CD4-positive, CD25-positive, alpha-beta regulatory T cell (primary cell): ENCODE results near the gene KCND3. TPM values are rescaled to one million over a fixed set of nuclear protein-coding genes. Genes with fewer than 3 reads are reported as not detected.

ENCODE experiments used
- ATAC-seq, 2 donors: fragments of 150-1000 bp; cut with Tn5 transposase; one replicate each; pipeline ENCODE4 v1.10.0; 2021; ENCODE audit warnings: low read depth in 2 of 2, moderate number of reproducible peaks in 2 of 2, moderate library complexity in 1 of 2
- DNase-seq, 3 donors: peaks; one replicate each; pipeline versions ENCODE4 v3.0.0 to v3.0.0-alpha.2; 2012 to 2022; ENCODE audit warnings: mixed read lengths in 1 of 3
- H3K27ac ChIP-seq: one replicate; pipeline ENCODE4 v1.7.0; 2013; ENCODE audit warnings: mild to moderate bottlenecking, low read length; ENCODE audit not compliant: insufficient read depth, poor library complexity, severe bottlenecking
- H3K27me3 ChIP-seq: one replicate; pipeline ENCODE4 v1.7.0; 2013; ENCODE audit warnings: low read length; ENCODE audit not compliant: control insufficient read depth, insufficient read depth
- H3K36me3 ChIP-seq: one replicate; pipeline ENCODE4 v1.7.0; 2013; ENCODE audit warnings: mild to moderate bottlenecking, low read length, moderate library complexity; ENCODE audit not compliant: control insufficient read depth, insufficient read depth
- H3K4me1 ChIP-seq: 2 replicates; pipeline ENCODE4 v1.7.0; 2013; ENCODE audit warnings: mild to moderate bottlenecking, low read length; ENCODE audit not compliant: insufficient read depth, control insufficient read depth, poor library complexity, severe bottlenecking
- H3K4me3 ChIP-seq: one replicate; pipeline ENCODE4 v1.7.0; 2013; ENCODE audit warnings: low read depth, mild to moderate bottlenecking, low read length, moderate library complexity
- H3K9me3 ChIP-seq, 2 experiments: 1 replicate in 1 of 2; 2 replicates in 1 of 2; pipeline ENCODE4 v1.7.0; 2013; ENCODE audit warnings: low read length in 2 of 2, mild to moderate bottlenecking in 1 of 2, moderate library complexity in 1 of 2; ENCODE audit not compliant: control insufficient read depth in 2 of 2
- H3K27ac Mint-ChIP-seq, 3 donors: one replicate each; pipeline ENCODE4 v1.8.0; 2020 to 2022; ENCODE audit warnings: mild to moderate bottlenecking in 3 of 3, mixed read lengths in 3 of 3, moderate library complexity in 2 of 3
- H3K27me3 Mint-ChIP-seq: one replicate; pipeline ENCODE4 v1.8.0; 2022; ENCODE audit warnings: mild to moderate bottlenecking, mixed read lengths
- H3K36me3 Mint-ChIP-seq: one replicate; pipeline ENCODE4 v1.8.0; 2020; ENCODE audit warnings: mixed read lengths
- H3K4me1 Mint-ChIP-seq, 4 donors: one replicate each; pipeline ENCODE4 v1.8.0; 2020 to 2022; ENCODE audit warnings: mixed read lengths in 4 of 4, mild to moderate bottlenecking in 1 of 4
- H3K4me3 Mint-ChIP-seq, 4 donors: one replicate each; pipeline ENCODE4 v1.8.0; 2020 to 2022; ENCODE audit warnings: mild to moderate bottlenecking in 4 of 4, mixed read lengths in 4 of 4, moderate library complexity in 3 of 4
- H3K9me3 Mint-ChIP-seq, 7 donors: one replicate each; pipeline ENCODE4 v1.8.0; 2020 to 2022; ENCODE audit warnings: mixed read lengths in 7 of 7, mild to moderate bottlenecking in 3 of 7, moderate library complexity in 2 of 7
- polyA plus RNA-seq, 4 donors: library from polyadenylated mRNA; unstranded; fragments of 300-500 nt; fragmentation: Illumina TruSeq; gene quantifications; one replicate each; pipeline ENCODE4 v1.2.3, GENCODE V29; 2021
- total RNA-seq: library from RNA; stranded (reverse); gene quantifications from one replicate; pipeline ENCODE4 v1.2.3, GENCODE V29; 2022

KCND3 gene
- total and polyA plus RNA-seq, 5 donors from 2014 or later, result 0.02 to 0.10 (median 0.07) TPM; not detected in 2

DNA sequence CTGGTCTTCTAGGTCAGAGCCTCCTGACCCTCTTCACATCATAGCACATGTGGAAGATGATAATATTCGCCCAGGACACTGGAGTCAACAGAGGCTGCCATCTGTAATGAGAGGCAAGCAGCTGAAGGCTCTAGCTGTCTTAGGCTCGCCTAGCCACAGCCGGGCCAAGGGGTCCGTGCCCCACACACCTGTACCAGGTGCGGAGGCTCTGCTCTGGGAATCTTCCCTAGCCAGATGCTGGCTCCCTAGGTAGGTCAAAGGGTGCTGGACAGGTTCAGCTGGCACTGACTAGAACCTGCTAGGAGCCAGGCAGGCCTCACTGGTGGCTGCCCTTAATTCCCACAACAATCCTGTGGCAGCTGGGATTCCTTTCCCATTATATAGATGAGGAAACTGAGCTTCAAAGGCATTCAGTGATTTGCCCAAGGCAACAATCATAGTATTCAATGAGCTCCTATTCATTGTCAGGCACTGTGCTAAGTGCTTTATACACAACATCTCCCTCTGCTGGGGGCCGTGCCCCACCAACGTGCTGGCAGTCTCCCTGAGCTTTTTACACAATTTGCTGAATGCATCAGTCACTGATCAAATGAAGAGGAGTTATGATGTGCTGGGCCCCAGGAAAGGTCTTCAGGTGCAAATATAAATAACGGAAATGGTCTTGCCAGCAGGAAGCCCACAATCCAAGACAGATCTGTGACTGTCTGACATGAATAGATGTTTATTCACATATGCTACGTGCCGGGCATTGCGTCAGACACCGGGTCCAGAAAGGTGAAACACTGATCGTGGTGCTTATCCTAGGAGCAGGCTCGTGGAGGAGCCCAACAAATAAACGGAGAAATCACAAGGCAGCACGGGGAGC is 175.8 kb downstream of the KCND3 start:
- DNase-seq, result no peak
- Histone ChIP-seq H3K9me3 (no peaks in the 10 kb centered on the region), H3K4me1 (no peaks in the 10 kb centered on the region), H3K27me3 (no peaks in the 10 kb centered on the region), H3K4me3 (no peak overlapping the region), H3K27ac (no peak overlapping the region), H3K36me3 (no peaks in the 10 kb centered on the region)
- H3K27ac Mint-ChIP-seq, result no peak overlapping the region
- H3K36me3 Mint-ChIP-seq, result no peaks in the 10 kb centered on the region
- H3K27me3 Mint-ChIP-seq, result peaks cover 24% of the 10 kb centered on the region
- no peaks in the 10 kb centered on the region for H3K4me1 Mint-ChIP-seq
- no peak overlapping the region for H3K4me3 Mint-ChIP-seq
- ATAC-seq, result no peak
- H3K9me3 Mint-ChIP-seq, result no peaks in the 10 kb centered on the region

DNA sequence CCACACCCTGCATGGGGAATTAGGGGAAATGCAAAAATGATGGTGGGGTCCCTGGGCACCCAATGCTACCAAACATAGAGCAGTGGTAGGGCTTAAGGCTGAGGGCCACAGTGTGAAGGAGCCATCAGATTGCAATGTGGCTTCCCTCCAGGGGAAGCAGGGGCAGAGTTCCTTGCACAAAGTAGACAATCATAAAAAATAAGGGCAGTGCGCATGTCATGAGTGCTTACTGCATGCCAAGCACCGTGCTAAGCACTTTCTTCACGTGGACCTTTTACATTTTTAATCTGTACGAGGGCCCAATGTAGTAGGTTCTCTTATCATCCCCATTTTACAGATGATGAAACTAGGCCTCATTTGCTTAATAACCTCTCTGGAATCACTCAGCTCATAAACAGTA is 177.2 kb downstream of the KCND3 start:
- Histone ChIP-seq H3K27ac (no peak overlapping the region), H3K4me1 (no peaks in the 10 kb centered on the region), H3K9me3 (no peaks in the 10 kb centered on the region), H3K36me3 (no peaks in the 10 kb centered on the region), H3K4me3 (no peak overlapping the region), H3K27me3 (no peaks in the 10 kb centered on the region)
- no peaks in the 10 kb centered on the region for H3K9me3 Mint-ChIP-seq
- H3K27me3 Mint-ChIP-seq, result peaks cover 28% of the 10 kb centered on the region
- no peak overlapping the region for H3K27ac Mint-ChIP-seq
- no peaks in the 10 kb centered on the region for H3K4me1 Mint-ChIP-seq
- H3K36me3 Mint-ChIP-seq, result no peaks in the 10 kb centered on the region
- H3K4me3 Mint-ChIP-seq, result no peak overlapping the region
- DNase-seq, result no peak
- no peak for ATAC-seq

DNA sequence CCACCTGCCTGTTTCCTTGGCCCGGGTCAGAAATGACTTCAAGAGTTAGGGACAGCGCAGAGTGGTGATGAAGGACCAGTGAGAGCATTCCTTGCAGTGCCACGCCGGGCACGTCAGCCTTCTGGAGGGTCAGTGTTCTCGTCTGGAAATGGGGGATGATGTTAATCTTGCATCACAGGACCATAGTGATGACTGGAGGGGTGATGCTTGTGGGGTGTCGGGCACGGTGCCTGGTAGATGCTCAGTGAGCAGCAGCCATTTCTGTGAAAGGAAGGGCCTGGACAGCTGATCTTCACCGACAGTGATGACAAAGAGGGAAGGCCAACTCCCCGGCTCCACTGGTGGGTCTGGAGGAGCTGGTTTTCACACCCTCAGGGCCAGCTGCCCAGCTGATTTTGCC is 177.6 kb downstream of the KCND3 start:
- Mint-ChIP-seq H3K27ac (no peak overlapping the region), H3K4me1 (peaks cover 0 to 2% (median 0%) of the 10 kb centered on the region in 4 donors)
- no peaks in the 10 kb centered on the region for H3K4me1 ChIP-seq

DNA sequence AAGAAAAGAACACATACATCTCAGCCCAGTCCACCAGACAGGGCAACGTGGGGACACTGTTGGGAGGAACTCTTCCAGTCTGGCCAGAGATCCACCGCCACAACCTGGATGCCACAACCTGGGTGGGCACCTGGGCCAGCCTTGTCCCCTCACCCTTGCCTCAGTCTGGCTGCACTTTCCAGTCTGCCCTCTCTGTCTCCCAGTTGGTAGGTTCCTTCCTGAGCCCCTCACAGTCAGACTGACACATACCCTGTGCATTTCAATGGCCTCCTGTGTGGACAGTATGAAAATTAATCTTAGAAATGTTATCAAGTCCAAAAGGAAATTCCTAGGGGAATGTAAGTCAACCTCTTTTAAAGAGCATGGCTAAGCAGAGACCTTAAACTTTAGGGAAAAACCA is 184.2 kb downstream of the KCND3 start:
- no peaks in the 10 kb centered on the region for H3K4me1 ChIP-seq
- H3K27ac ChIP-seq, result no peak overlapping the region
- ATAC-seq (no peak), DNase-seq (no peak)
- no peak overlapping the region for H3K27ac Mint-ChIP-seq
- H3K27me3 ChIP-seq, result no peaks in the 10 kb centered on the region
- H3K27me3 Mint-ChIP-seq, result peaks cover 28% of the 10 kb centered on the region
- no peaks in the 10 kb centered on the region for H3K9me3 ChIP-seq
- H3K4me3 ChIP-seq, result no peak overlapping the region
- peaks cover 0 to 4% (median 0%) of the 10 kb centered on the region in 4 donors for H3K4me1 Mint-ChIP-seq
- no peak overlapping the region for H3K4me3 Mint-ChIP-seq
- peaks cover 0 to 2% (median 0%) of the 10 kb centered on the region in 7 donors for H3K9me3 Mint-ChIP-seq
- H3K36me3 Mint-ChIP-seq, result no peaks in the 10 kb centered on the region
- H3K36me3 ChIP-seq, result no peaks in the 10 kb centered on the region

More for the DNA sequence above, 177.6 kb downstream of the KCND3 start:
- H3K9me3 Mint-ChIP-seq, result no peaks in the 10 kb centered on the region
- no peaks in the 10 kb centered on the region for H3K36me3 ChIP-seq
- no peak overlapping the region for H3K27ac ChIP-seq
- H3K27me3 Mint-ChIP-seq, result peaks cover 31% of the 10 kb centered on the region
- H3K4me3 ChIP-seq, result no peak overlapping the region
- ATAC-seq (no peak), DNase-seq (no peak)
- H3K9me3 ChIP-seq, result no peaks in the 10 kb centered on the region
- H3K27me3 ChIP-seq, result no peaks in the 10 kb centered on the region
- no peaks in the 10 kb centered on the region for H3K36me3 Mint-ChIP-seq
- no peak overlapping the region for H3K4me3 Mint-ChIP-seq

DNA sequence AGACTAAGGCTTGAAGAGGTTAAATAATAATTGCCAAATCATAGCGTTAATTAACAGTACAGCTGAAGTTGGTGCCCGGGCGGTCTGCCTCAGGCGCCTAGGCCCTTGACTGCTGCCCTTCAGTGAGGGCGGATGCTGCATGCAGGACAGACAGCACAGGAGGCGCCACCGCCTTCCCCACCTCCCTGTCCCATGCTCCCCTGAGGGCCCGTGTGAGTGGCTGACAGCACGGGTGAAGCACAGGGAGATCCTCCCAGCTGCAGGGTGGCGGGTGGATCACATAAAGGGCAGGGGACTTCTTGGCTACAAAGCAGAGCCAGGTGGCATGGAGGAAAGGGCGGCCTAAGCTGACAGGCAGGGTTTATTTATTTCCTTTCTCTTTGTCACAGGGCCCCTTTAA is 184.7 kb downstream of the KCND3 start:
- Histone ChIP-seq H3K9me3 (no peaks in the 10 kb centered on the region), H3K36me3 (no peaks in the 10 kb centered on the region), H3K4me3 (no peak overlapping the region), H3K4me1 (no peaks in the 10 kb centered on the region), H3K27me3 (no peaks in the 10 kb centered on the region), H3K27ac (no peak overlapping the region)
- H3K4me3 Mint-ChIP-seq, result no peak overlapping the region
- peaks cover 28% of the 10 kb centered on the region for H3K27me3 Mint-ChIP-seq
- no peak for DNase-seq
- no peak for ATAC-seq
- peaks cover 0 to 2% (median 0%) of the 10 kb centered on the region in 7 donors for H3K9me3 Mint-ChIP-seq
- H3K4me1 Mint-ChIP-seq, result peaks cover 0 to 4% (median 0%) of the 10 kb centered on the region in 4 donors
- no peaks in the 10 kb centered on the region for H3K36me3 Mint-ChIP-seq
- H3K27ac Mint-ChIP-seq, result no peak overlapping the region

DNA sequence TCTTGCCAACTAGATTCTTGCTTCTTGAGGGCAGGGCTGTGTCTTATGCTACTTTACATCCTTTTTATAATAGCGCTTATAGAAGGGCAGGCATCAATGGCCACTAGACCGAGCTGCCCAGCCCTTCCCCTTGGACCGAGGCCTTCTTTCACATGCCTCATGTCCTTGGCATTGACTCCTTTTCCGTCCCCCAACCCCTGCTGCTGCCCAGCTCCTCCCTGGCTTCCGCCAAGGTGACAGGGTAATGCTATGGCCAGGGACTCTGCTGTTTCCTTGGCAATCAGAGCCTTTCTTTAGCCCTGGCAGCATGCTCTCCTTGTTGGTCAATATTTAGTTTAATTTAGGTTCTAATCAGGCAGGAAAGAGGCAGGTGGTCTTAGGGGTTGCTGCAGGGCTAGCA is 185.5 kb downstream of the KCND3 start:
- DNase-seq, result no peak
- Mint-ChIP-seq H3K27ac (no peak overlapping the region), H3K36me3 (no peaks in the 10 kb centered on the region)

DNA sequence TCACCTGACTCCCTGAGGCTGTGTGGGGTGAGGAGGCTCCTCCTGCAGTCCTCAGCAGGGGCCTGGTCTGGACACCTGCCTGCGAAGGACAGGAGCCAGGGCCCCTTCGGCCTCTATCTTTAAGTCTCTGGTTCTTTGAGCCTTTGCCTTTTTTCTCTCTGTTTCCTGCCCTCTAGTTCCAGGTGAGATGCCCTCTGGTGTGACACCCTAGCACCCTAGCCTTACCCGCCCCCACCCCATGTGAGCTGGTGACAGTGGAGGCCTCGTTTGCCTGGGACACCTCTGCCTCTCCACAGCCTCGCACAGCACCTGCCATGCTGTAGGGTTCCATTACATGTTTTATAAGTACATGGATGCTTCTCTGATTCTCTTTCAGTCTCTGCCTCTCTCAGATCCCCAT is 186.5 kb downstream of the KCND3 start:
- Histone ChIP-seq H3K36me3 (no peaks in the 10 kb centered on the region), H3K27me3 (no peaks in the 10 kb centered on the region), H3K4me3 (no peak overlapping the region), H3K4me1 (no peaks in the 10 kb centered on the region), H3K27ac (no peak overlapping the region), H3K9me3 (no peaks in the 10 kb centered on the region)
- Mint-ChIP-seq H3K27ac (peak overlapping the region in 1 of 3 donors; percentile 45), H3K27me3 (peaks cover 17% of the 10 kb centered on the region), H3K4me1 (peaks cover 0 to 4% (median 0%) of the 10 kb centered on the region in 4 donors), H3K9me3 (peaks cover 0 to 3% (median 0%) of the 10 kb centered on the region in 7 donors), H3K36me3 (no peaks in the 10 kb centered on the region), H3K4me3 (no peak overlapping the region)
- DNase-seq, result no peak
- no peak for ATAC-seq

More for the DNA sequence above, 185.5 kb downstream of the KCND3 start:
- Mint-ChIP-seq H3K27me3 (peaks cover 25% of the 10 kb centered on the region), H3K4me3 (no peak overlapping the region), H3K4me1 (peaks cover 0 to 4% (median 0%) of the 10 kb centered on the region in 4 donors), H3K9me3 (peaks cover 0 to 3% (median 0%) of the 10 kb centered on the region in 7 donors)
- Histone ChIP-seq H3K4me1 (no peaks in the 10 kb centered on the region), H3K36me3 (no peaks in the 10 kb centered on the region), H3K27ac (no peak overlapping the region), H3K4me3 (no peak overlapping the region), H3K9me3 (no peaks in the 10 kb centered on the region), H3K27me3 (no peaks in the 10 kb centered on the region)
- no peak for ATAC-seq

DNA sequence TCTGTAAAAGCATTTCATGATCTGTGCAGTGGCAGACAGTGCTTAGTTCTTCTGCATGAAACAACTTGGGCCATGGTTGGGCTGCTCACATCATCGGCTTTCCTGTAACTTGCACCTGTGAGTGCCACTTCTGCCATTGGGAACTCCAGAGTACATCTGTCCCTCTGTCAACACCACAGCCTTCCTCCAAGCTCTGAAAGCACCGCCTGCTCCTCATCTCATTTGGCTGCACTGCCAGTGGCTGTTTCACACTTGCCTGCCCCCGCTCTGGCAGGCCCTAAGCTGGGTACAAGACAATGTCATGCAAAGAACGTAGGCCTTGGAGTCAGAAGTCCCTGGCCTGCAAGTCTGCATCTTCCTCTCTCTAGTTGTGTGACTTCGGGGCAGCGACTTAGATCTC is 187.4 kb downstream of the KCND3 start:
- peak overlapping the region in 1 of 4 donors; percentile 16 for H3K4me3 Mint-ChIP-seq
- peaks cover 0 to 4% (median 0%) of the 10 kb centered on the region in 4 donors for H3K4me1 Mint-ChIP-seq
- H3K27me3 ChIP-seq, result no peaks in the 10 kb centered on the region
- no peak overlapping the region for H3K27ac Mint-ChIP-seq
- H3K27me3 Mint-ChIP-seq, result peaks cover 13% of the 10 kb centered on the region
- no peaks in the 10 kb centered on the region for H3K36me3 ChIP-seq
- H3K9me3 ChIP-seq, result no peaks in the 10 kb centered on the region
- H3K4me1 ChIP-seq, result no peaks in the 10 kb centered on the region
- H3K9me3 Mint-ChIP-seq, result peaks cover 0 to 3% (median 0%) of the 10 kb centered on the region in 7 donors
- no peak overlapping the region for H3K4me3 ChIP-seq
- H3K27ac ChIP-seq, result no peak overlapping the region
- no peaks in the 10 kb centered on the region for H3K36me3 Mint-ChIP-seq
- no peak for ATAC-seq
- no peak for DNase-seq
